HEK293T (cell line): Measurements from ENCODE around the gene SLC19A1.

Source experiments
- CTCF ChIA-PET: fragments of 350-600 bp; formaldehyde crosslinking; extraction: SDS; loops from one replicate; lab custom pipeline; 2021; ENCODE audit warnings: antibody characterized with exemption, inconsistent platforms; lab: Yijun Ruan, JAX
- POLR2A ChIA-PET: fragments of 350-600 bp; formaldehyde crosslinking; extraction: SDS; loops from one replicate; lab custom pipeline; 2020; ENCODE audit warnings: antibody characterized with exemption, inconsistent platforms; lab: Yijun Ruan, JAX
- DNase-seq: peaks from one replicate; pipeline ENCODE4 v3.0.0; 2012; ENCODE audit warnings: mixed read lengths; ENCODE audit errors: extremely low spot score
- ARNT ChIP-seq: fragments of 450-650 bp; IDR thresholded peaks from 2 replicates; pipeline ENCODE4 v1.6.1; 2017; ENCODE audit warnings: mild to moderate bottlenecking
- BHLHE40 ChIP-seq: fragments of 450-650 bp; IDR thresholded peaks from 2 replicates; pipeline ENCODE4 v1.6.1; 2016; ENCODE audit warnings: mild to moderate bottlenecking, moderate library complexity, borderline replicate concordance
- CTBP1 ChIP-seq: fragments of 450-650 bp; IDR thresholded peaks from 2 replicates; pipeline ENCODE4 v1.6.1; 2016; ENCODE audit warnings: borderline replicate concordance
- ELF4 ChIP-seq: fragments of 450-650 bp; IDR thresholded peaks from 2 replicates; pipeline ENCODE4 v1.6.1; 2017; ENCODE audit warnings: antibody characterized with exemption
- FOXA1 ChIP-seq: fragments of 450-650 bp; IDR thresholded peaks from 2 replicates; pipeline ENCODE4 v1.6.1; 2016; ENCODE audit warnings: mild to moderate bottlenecking
- FOXK2 ChIP-seq: fragments of 450-650 bp; IDR thresholded peaks from 2 replicates; pipeline ENCODE4 v1.6.1; 2016; ENCODE audit warnings: mild to moderate bottlenecking
- FOXM1 ChIP-seq: fragments of 450-650 bp; IDR thresholded peaks from 2 replicates; pipeline ENCODE4 v1.6.1; 2017; ENCODE audit warnings: mild to moderate bottlenecking, borderline replicate concordance
- HDGF ChIP-seq: fragments of 450-650 bp; IDR thresholded peaks from 2 replicates; pipeline ENCODE4 v1.6.1; 2017; ENCODE audit warnings: antibody characterized with exemption, borderline replicate concordance
- L3MBTL2 ChIP-seq: fragments of 450-650 bp; conservative IDR thresholded peaks from 2 replicates; pipeline ENCODE4 v1.6.1; 2016; ENCODE audit warnings: mild to moderate bottlenecking
- LEF1 ChIP-seq: fragments of 450-650 bp; IDR thresholded peaks from 2 replicates; pipeline ENCODE4 v1.6.1; 2017; ENCODE audit warnings: mild to moderate bottlenecking, borderline replicate concordance
- NFRKB ChIP-seq: fragments of 450-650 bp; IDR thresholded peaks from 2 replicates; pipeline ENCODE4 v1.6.1; 2016; ENCODE audit warnings: mild to moderate bottlenecking, moderate library complexity
- PKNOX1 ChIP-seq: fragments of 450-650 bp; IDR thresholded peaks from 2 replicates; pipeline ENCODE4 v1.6.1; 2016
- SP1 ChIP-seq: fragments of 450-650 bp; IDR thresholded peaks from 2 replicates; pipeline ENCODE4 v1.6.1; 2017
- SUZ12 ChIP-seq: fragments of 450-650 bp; IDR thresholded peaks from 2 replicates; pipeline ENCODE4 v1.6.1; 2016; ENCODE audit warnings: mild to moderate bottlenecking
- TARDBP ChIP-seq: fragments of 450-650 bp; IDR thresholded peaks from 2 replicates; pipeline ENCODE4 v1.6.1; 2016
- ZNF384 ChIP-seq: fragments of 450-650 bp; IDR thresholded peaks from 2 replicates; pipeline ENCODE4 v1.6.1; 2016

SLC19A1 gene

DNA sequence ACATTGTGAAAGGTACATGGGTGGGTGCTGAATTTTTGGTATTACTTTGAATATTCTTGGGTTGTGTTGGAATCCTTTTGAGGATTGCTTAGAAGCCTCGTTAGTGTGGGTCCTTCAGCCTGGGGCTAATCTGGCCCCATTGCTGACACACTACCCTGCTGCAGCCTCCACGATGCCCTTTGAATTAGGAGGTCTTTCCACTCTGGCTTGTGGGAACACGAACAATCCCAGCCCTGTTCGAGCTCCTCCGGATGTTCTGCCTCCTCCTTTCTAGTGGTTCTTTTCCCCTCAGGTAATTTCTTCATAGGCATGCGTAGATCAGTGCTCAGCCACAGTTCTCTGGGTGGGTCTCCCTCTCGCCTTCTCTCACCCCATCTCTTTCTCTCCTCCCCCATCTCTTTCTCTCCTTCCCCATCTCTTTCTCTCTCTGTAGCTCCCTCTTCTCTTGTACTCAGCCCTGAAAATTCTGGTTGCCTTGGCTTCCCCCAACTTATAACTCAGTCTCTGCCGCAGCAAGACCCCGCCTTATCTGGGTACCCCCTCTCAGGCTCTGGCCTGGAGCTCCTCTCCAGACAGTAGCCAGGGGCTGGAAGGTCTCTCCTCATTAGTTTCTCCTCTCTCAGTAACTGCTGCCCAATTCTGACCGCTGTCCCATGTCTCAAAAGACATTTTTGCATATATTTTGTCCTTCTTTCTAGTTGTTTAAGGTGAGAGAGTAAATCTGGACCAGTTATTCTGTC, 46.0 kb upstream of the SLC19A1 start:
- DNase-seq = no peak
- CTCF ChIA-PET = no interaction called here
- POLR2A ChIA-PET = no interaction called here
- no peak for TF ChIP-seq HDGF
- no peak for TF ChIP-seq PKNOX1
- TF ChIP-seq ELF4 = no peak
- TF ChIP-seq SUZ12 = no peak
- TF ChIP-seq SP1 = no peak
- TF ChIP-seq LEF1 = no peak
- no peak for TF ChIP-seq L3MBTL2
- TF ChIP-seq FOXA1 = no peak
- TF ChIP-seq TARDBP = no peak
- TF ChIP-seq FOXM1 = no peak
- TF ChIP-seq CTBP1 = no peak
- no peak for TF ChIP-seq NFRKB
- TF ChIP-seq BHLHE40 = no peak
- no peak for TF ChIP-seq ZNF384
- TF ChIP-seq ARNT = no peak

GRCh38 chr21:45586289-45586858, 44.1 kb upstream of the SLC19A1 start:
- ChIA-PET CTCF (no interaction called here), POLR2A (no interaction called here)
- no peak for DNase-seq
- TF ChIP-seq BHLHE40 (no peak), TARDBP (no peak), ELF4 (no peak), CTBP1 (no peak), SP1 (no peak), LEF1 (no peak), HDGF (no peak), ZNF384 (no peak), NFRKB (no peak), FOXK2 (no peak), PKNOX1 (no peak), ARNT (no peak), SUZ12 (no peak)

GRCh38 chr21:45584786-45585185, 42.5 kb upstream of the SLC19A1 start:
- POLR2A ChIA-PET = no interaction called here
- no peak for DNase-seq
- CTCF ChIA-PET = no interaction called here
- TF ChIP-seq ARNT (no peak), HDGF (no peak), CTBP1 (no peak), FOXK2 (no peak), L3MBTL2 (no peak), ZNF384 (no peak), SP1 (no peak), TARDBP (no peak), PKNOX1 (no peak)

DNA sequence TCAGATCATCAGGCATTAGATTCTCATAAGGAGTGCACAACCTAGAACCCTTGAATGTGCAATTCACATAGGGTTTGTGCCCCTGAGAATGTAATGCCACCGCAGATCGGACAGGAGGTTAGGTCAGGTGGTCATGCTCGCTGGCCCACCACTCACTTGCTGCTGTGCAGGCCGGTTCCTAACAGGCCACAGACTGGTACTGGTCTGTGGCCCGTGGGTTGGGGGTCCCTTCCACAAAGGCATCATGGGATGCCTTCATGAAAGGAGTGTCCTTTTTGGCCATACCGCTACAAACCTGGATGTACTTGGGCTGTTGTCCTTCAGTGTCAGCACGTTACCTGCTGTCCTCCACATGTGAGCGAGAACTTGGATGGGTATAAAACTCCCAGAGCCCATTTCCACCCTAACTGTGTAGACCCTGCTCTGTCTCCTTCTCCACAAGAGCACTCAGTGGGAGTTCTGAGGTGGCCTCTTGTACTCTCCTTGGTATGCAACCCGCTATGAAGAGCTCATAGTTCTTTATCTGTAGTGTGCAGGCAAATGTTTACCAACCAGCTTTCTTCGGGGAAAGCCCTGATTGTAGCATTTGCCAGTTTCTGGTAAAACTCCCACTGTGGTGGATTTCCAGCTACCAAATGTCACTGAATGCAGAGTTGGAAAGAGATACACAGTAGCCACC, 41.7 kb upstream of the SLC19A1 start:
- no peak for DNase-seq
- CTCF ChIA-PET = no interaction called here
- no peak for TF ChIP-seq HDGF
- no peak for TF ChIP-seq ARNT
- no peak for TF ChIP-seq FOXK2
- POLR2A ChIA-PET = interaction anchor here (0.9 kb wide), 1 partner anchor 28 kb away, joined by 3 read pairs; no protein-coding TSS in a partner anchor

DNA sequence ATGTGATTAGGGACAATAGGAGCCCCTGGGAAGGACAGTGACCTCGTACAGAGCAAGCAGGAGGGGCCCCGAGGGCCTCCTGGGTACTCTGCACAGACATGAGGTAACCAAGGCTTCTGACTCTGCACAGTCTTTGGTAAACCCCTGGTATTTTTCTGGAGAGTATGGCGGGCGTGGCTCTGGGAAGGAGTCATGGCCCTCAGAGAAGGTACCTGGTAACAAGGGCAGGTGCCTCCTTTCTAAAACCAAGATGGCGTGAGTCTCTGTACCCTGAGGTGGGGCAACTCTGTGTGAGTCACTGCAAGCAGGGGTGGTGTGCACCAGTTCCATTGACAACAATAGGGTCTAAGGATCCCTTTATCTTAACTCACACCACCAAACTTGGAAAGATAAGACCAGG, 39.9 kb upstream of the SLC19A1 start:
- ChIA-PET CTCF (no interaction called here), POLR2A (no interaction called here)
- no peak for DNase-seq
- TF ChIP-seq HDGF = no peak
- TF ChIP-seq LEF1 = no peak

- ChIA-PET POLR2A (no interaction called here), CTCF (interaction anchor here (0.6 kb wide), 1 partner anchor 442 kb away, joined by 5 read pairs; no protein-coding TSS in a partner anchor)
- DNase-seq = no peak
- TF ChIP-seq CTBP1 (no peak), TARDBP (no peak)
These were observed 39.1 kb upstream of the SLC19A1 start for GRCh38 chr21:45581322-45581712.
